ENCODE results near the gene BLM. TPM values are rescaled to one million over a fixed set of nuclear protein-coding genes. Genes with fewer than 3 reads are reported as not detected.
"Not testable (repeated sequence)": the region's sequence is repeated elsewhere in the genome, so short reads cannot be mapped to it uniquely, and the experiment has no call there.

BLM gene
- total and polyA plus RNA-seq, 12 donors, result 3.5 to 35.0 (median 7.9) TPM

GRCh38 chr15:90683876-90684275 is 33.3 kb upstream of the BLM start:
- H3K36me3 ChIP-seq, result no peaks in the 10 kb centered on the region
- TF ChIP-seq CTCF (IDR thresholded peaks at IDR 0.05), result no peak
- H3K4me1 ChIP-seq, result peaks cover 0 to 40% (median 0%) of the 10 kb centered on the region in 9 donors
- no peaks in the 10 kb centered on the region for H3K27me3 ChIP-seq
- intact Hi-C loops (cut with DNase I), result no loop called here
- no peak for ATAC-seq
- no peak for DNase-seq
- no peak overlapping the region for H3K27ac ChIP-seq
- peaks cover 0 to 5% (median 1%) of the 10 kb centered on the region in 11 donors for H3K9me3 ChIP-seq
- WGBS, 2 donors, result 89 to 93% methylated on average over 4 of the region's 4 CpGs
- no peak overlapping the region for H3K4me3 ChIP-seq

GRCh38 chr15:90684281-90684680 is 32.9 kb upstream of the BLM start:
- ATAC-seq (no peak), DNase-seq (no peak)
- peaks cover 0 to 40% (median 0%) of the 10 kb centered on the region in 9 donors for H3K4me1 ChIP-seq
- H3K27me3 ChIP-seq, result no peaks in the 10 kb centered on the region
- peaks cover 0 to 9% (median 5%) of the 10 kb centered on the region in 11 donors for H3K9me3 ChIP-seq
- no peak overlapping the region for H3K4me3 ChIP-seq
- intact Hi-C loops (cut with DNase I), result no loop called here
- H3K27ac ChIP-seq, result no peak overlapping the region
- WGBS, 2 donors, result 64 to 80% methylated on average over 5 of the region's 5 CpGs
- no peaks in the 10 kb centered on the region for H3K36me3 ChIP-seq
- no peak for TF ChIP-seq CTCF (IDR thresholded peaks at IDR 0.05)

GRCh38 chr15:90685591-90686434 is 31.3 kb upstream of the BLM start:
- Histone ChIP-seq H3K27ac (peak overlapping the region in 1 of 10 donors; percentile 9), H3K27me3 (no peaks in the 10 kb centered on the region), H3K4me1 (peaks cover 0 to 30% (median 0%) of the 10 kb centered on the region in 9 donors), H3K9me3 (peaks cover 0 to 14% (median 11%) of the 10 kb centered on the region in 11 donors), H3K36me3 (no peaks in the 10 kb centered on the region), H3K4me3 (no peak overlapping the region)
- intact Hi-C loops (cut with DNase I), result loop anchor here in 1 of 10 donors (5.0 kb wide), 1 partner anchor 34 kb away; no protein-coding TSS in a partner anchor
- TF ChIP-seq CTCF (IDR thresholded peaks at IDR 0.05), result no peak
- 85 to 89% methylated on average over 11 of the region's 11 CpGs for WGBS, 2 donors
- DNase-seq (no peak), ATAC-seq (no peak)

- DNase-seq, result no peak
- H3K4me3 ChIP-seq, result no peak overlapping the region
- H3K4me1 ChIP-seq, result peaks cover 0 to 23% (median 0%) of the 10 kb centered on the region in 9 donors
- peak overlapping the region in 1 of 10 donors; percentile 39 for H3K27ac ChIP-seq
- H3K9me3 ChIP-seq, result peaks cover 0 to 14% (median 11%) of the 10 kb centered on the region in 11 donors
- no peak for ATAC-seq
- intact Hi-C loops (cut with DNase I), result loop anchor here in 1 of 10 donors (5.0 kb wide), 1 partner anchor 34 kb away; no protein-coding TSS in a partner anchor
- TF ChIP-seq CTCF (IDR thresholded peaks at IDR 0.05), result no peak
- no peaks in the 10 kb centered on the region for H3K27me3 ChIP-seq
- 84% methylated on average over 3 of the region's 3 CpGs for WGBS, 2 donors
- no peaks in the 10 kb centered on the region for H3K36me3 ChIP-seq
Observed at GRCh38 chr15:90686435-90687218, 30.5 kb upstream of the BLM start.

GRCh38 chr15:90689326-90689961 is 27.7 kb upstream of the BLM start:
- H3K4me3 ChIP-seq, DNase-seq, H3K27ac ChIP-seq, ATAC-seq, H3K27me3 ChIP-seq, H3K36me3 ChIP-seq: not testable (repeated sequence)
- peaks cover 0 to 14% (median 11%) of the 10 kb centered on the region in 11 donors for H3K9me3 ChIP-seq
- intact Hi-C loops (cut with DNase I), result loop anchor here in 1 of 10 donors (5.0 kb wide), 1 partner anchor 37 kb away; no protein-coding TSS in a partner anchor
- peaks cover 0 to 19% (median 0%) of the 10 kb centered on the region in 9 donors for H3K4me1 ChIP-seq
- WGBS, 2 donors, result 82 to 90% methylated on average over 6 of the region's 6 CpGs

All from heart right ventricle (tissue), 16 donors.